ENCODE data around the gene DIAPH3. TPM values are rescaled to one million over a fixed set of nuclear protein-coding genes. Genes with fewer than 3 reads are reported as not detected.
A peak's percentile ranks its signal among the peaks of the same experiment; 100 is the strongest.

Gene DIAPH3
- total RNA-seq, 1 experiment from 2014 or later = 27.6 TPM

DNA sequence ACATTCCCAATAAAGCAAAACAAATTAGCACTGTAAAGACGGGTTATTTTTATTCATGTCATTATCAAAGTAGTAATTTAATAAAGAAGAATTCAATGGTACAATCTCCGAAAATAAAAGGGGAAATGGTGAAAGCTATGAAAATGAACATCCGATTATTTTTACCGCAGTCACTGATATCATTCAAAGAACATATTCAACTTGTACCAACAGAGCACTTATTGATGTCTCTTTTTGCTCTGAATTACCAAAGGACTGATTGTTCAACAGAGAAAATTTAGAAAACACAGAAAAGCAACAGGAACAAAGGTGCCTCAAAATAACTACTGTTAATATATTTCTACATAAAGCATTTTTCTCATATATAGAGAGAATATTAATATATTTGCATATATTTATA lies 119.4 kb downstream of the DIAPH3 start:
- Mint-ChIP-seq H3K4me3 (no peak overlapping the region), H3K4me1 (peaks cover 15% of the 10 kb centered on the region), H3K36me3 (peaks cover 11% of the 10 kb centered on the region; the same call in 1 of the 2 replicates), H3K27ac (no peak overlapping the region), H3K9me3 (peaks cover 8% of the 10 kb centered on the region), H3K27me3 (ENCODE audit: low read depth) (no peaks in the 10 kb centered on the region)
- no peak for DNase-seq (ENCODE audit: low spot score)
- TF ChIP-seq ZNF671 (CRISPR knock-in tag; IDR thresholded peaks at IDR 0.05) = no peak
- TF ChIP-seq SMAD4 (CRISPR knock-in tag; IDR thresholded peaks at IDR 0.05) = no peak
- TF ChIP-seq, protein P1, sequence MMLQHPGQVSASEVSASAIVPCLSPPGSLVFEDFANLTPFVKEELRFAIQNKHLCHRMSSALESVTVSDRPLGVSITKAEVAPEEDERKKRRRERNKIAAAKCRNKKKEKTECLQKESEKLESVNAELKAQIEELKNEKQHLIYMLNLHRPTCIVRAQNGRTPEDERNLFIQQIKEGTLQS (CRISPR knock-in tag; conservative IDR thresholded peaks at IDR 0.05) = no peak
- no peak for TF ChIP-seq TP53 (CRISPR knock-in tag; IDR thresholded peaks at IDR 0.05)
- no peak for TF ChIP-seq NFE2L1 (CRISPR knock-in tag; IDR thresholded peaks at IDR 0.05)
- no peak for TF ChIP-seq ZNF263 (CRISPR knock-in tag; IDR thresholded peaks at IDR 0.05; ENCODE audit: low read depth)
- TF ChIP-seq CREM (CRISPR knock-in tag; IDR thresholded peaks at IDR 0.05) = no peak
- no peak for TF ChIP-seq TCF7 (CRISPR knock-in tag; IDR thresholded peaks at IDR 0.05; ENCODE audit: low read depth)
- TF ChIP-seq, protein P2, sequence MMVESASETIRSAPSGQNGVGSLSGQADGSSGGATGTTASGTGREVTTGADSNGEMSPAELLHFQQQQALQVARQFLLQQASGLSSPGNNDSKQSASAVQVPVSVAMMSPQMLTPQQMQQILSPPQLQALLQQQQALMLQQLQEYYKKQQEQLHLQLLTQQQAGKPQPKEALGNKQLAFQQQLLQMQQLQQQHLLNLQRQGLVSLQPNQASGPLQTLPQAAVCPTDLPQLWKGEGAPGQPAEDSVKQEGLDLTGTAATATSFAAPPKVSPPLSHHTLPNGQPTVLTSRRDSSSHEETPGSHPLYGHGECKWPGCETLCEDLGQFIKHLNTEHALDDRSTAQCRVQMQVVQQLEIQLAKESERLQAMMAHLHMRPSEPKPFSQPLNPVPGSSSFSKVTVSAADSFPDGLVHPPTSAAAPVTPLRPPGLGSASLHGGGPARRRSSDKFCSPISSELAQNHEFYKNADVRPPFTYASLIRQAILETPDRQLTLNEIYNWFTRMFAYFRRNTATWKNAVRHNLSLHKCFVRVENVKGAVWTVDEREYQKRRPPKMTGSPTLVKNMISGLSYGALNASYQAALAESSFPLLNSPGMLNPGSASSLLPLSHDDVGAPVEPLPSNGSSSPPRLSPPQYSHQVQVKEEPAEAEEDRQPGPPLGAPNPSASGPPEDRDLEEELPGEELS (CRISPR knock-in tag; IDR thresholded peaks at IDR 0.05) = no peak
- TF ChIP-seq RELA (CRISPR knock-in tag; IDR thresholded peaks at IDR 0.05; ENCODE audit: borderline replicate concordance) = no peak
- no peak for TF ChIP-seq OVOL2 (CRISPR knock-in tag; IDR thresholded peaks at IDR 0.05; ENCODE audit: borderline replicate concordance)
- no peak for TF ChIP-seq MYBL2 (CRISPR knock-in tag; IDR thresholded peaks at IDR 0.05)
- TF ChIP-seq FOXJ3 (CRISPR knock-in tag; IDR thresholded peaks at IDR 0.05; ENCODE audit: borderline replicate concordance) = no peak
- TF ChIP-seq SOX15 (CRISPR knock-in tag; IDR thresholded peaks at IDR 0.05) = no peak
- TF ChIP-seq, protein P3, sequence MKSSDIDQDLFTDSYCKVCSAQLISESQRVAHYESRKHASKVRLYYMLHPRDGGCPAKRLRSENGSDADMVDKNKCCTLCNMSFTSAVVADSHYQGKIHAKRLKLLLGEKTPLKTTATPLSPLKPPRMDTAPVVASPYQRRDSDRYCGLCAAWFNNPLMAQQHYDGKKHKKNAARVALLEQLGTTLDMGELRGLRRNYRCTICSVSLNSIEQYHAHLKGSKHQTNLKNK (CRISPR knock-in tag; IDR thresholded peaks at IDR 0.05) = no peak
- TF ChIP-seq, protein P4, sequence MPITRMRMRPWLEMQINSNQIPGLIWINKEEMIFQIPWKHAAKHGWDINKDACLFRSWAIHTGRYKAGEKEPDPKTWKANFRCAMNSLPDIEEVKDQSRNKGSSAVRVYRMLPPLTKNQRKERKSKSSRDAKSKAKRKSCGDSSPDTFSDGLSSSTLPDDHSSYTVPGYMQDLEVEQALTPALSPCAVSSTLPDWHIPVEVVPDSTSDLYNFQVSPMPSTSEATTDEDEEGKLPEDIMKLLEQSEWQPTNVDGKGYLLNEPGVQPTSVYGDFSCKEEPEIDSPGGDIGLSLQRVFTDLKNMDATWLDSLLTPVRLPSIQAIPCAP (CRISPR knock-in tag; IDR thresholded peaks at IDR 0.05) = no peak
- no peak for TF ChIP-seq ZNF317 (CRISPR knock-in tag; IDR thresholded peaks at IDR 0.05; ENCODE audit: borderline replicate concordance, low read depth)
- ATAC-seq = no peak
- ChIA-PET POLR2A (no interaction called here), CTCF (no interaction called here)

DNA sequence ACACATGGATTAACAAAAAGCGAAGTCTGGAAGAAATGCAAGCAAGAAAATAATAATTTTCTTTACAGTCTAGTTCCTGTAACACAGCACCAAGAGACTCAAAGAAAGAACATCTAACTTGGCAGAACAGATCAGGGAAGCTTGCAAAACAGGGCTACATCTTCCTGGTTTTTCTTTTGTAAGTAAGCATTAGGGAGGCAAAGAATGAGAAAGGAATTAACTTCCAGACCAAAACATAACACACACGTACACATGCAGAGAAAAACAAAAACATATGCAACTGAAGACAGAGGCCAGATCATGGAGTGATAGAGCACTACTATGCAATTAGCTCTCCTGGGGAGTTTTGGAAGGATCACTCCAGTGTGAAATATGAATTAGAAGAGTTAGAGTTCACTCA lies 120.5 kb downstream of the DIAPH3 start:
- DNase-seq (ENCODE audit: low spot score) (no peak), ATAC-seq (no peak)
- POLR2A ChIA-PET = no interaction called here
- H3K36me3 Mint-ChIP-seq = peaks cover 11% of the 10 kb centered on the region; the same call in 1 of the 2 replicates
- H3K4me3 Mint-ChIP-seq = no peak overlapping the region
- no peaks in the 10 kb centered on the region for H3K27me3 Mint-ChIP-seq (ENCODE audit: low read depth)
- peaks cover 14% of the 10 kb centered on the region for H3K4me1 Mint-ChIP-seq
- peaks cover 8% of the 10 kb centered on the region for H3K9me3 Mint-ChIP-seq
- CTCF ChIA-PET = no interaction called here
- H3K27ac Mint-ChIP-seq = peak overlapping the region; percentile 4; the same call in 1 of the 2 replicates
- TF ChIP-seq ZNF396 (CRISPR knock-in tag; IDR thresholded peaks at IDR 0.05; ENCODE audit: borderline replicate concordance) (no peak), ATF1 (CRISPR knock-in tag; IDR thresholded peaks at IDR 0.05) (no peak), JAZF1 (CRISPR knock-in tag; IDR thresholded peaks at IDR 0.05) (no peak), ELF4 (CRISPR knock-in tag; IDR thresholded peaks at IDR 0.05; ENCODE audit: low read depth) (no peak), ETV6 (CRISPR knock-in tag; IDR thresholded peaks at IDR 0.05) (no peak), PRRX2 (CRISPR knock-in tag; IDR thresholded peaks at IDR 0.05) (no peak), RELA (CRISPR knock-in tag; IDR thresholded peaks at IDR 0.05; ENCODE audit: borderline replicate concordance) (no peak), KAT7 (CRISPR knock-in tag; IDR thresholded peaks at IDR 0.05; ENCODE audit: borderline replicate concordance) (no peak), NFATC4 (CRISPR knock-in tag; IDR thresholded peaks at IDR 0.05) (no peak), CREM (CRISPR knock-in tag; IDR thresholded peaks at IDR 0.05) (no peak)
- TF ChIP-seq, protein P5, sequence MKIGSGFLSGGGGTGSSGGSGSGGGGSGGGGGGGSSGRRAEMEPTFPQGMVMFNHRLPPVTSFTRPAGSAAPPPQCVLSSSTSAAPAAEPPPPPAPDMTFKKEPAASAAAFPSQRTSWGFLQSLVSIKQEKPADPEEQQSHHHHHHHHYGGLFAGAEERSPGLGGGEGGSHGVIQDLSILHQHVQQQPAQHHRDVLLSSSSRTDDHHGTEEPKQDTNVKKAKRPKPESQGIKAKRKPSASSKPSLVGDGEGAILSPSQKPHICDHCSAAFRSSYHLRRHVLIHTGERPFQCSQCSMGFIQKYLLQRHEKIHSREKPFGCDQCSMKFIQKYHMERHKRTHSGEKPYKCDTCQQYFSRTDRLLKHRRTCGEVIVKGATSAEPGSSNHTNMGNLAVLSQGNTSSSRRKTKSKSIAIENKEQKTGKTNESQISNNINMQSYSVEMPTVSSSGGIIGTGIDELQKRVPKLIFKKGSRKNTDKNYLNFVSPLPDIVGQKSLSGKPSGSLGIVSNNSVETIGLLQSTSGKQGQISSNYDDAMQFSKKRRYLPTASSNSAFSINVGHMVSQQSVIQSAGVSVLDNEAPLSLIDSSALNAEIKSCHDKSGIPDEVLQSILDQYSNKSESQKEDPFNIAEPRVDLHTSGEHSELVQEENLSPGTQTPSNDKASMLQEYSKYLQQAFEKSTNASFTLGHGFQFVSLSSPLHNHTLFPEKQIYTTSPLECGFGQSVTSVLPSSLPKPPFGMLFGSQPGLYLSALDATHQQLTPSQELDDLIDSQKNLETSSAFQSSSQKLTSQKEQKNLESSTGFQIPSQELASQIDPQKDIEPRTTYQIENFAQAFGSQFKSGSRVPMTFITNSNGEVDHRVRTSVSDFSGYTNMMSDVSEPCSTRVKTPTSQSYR (CRISPR knock-in tag; IDR thresholded peaks at IDR 0.05) = no peak
- TF ChIP-seq, protein P6, sequence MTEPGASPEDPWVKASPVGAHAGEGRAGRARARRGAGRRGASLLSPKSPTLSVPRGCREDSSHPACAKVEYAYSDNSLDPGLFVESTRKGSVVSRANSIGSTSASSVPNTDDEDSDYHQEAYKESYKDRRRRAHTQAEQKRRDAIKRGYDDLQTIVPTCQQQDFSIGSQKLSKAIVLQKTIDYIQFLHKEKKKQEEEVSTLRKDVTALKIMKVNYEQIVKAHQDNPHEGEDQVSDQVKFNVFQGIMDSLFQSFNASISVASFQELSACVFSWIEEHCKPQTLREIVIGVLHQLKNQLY (CRISPR knock-in tag; IDR thresholded peaks at IDR 0.05) = no peak
- TF ChIP-seq, protein P1 (CRISPR knock-in tag; conservative IDR thresholded peaks at IDR 0.05) = no peak
- TF ChIP-seq, protein P7, sequence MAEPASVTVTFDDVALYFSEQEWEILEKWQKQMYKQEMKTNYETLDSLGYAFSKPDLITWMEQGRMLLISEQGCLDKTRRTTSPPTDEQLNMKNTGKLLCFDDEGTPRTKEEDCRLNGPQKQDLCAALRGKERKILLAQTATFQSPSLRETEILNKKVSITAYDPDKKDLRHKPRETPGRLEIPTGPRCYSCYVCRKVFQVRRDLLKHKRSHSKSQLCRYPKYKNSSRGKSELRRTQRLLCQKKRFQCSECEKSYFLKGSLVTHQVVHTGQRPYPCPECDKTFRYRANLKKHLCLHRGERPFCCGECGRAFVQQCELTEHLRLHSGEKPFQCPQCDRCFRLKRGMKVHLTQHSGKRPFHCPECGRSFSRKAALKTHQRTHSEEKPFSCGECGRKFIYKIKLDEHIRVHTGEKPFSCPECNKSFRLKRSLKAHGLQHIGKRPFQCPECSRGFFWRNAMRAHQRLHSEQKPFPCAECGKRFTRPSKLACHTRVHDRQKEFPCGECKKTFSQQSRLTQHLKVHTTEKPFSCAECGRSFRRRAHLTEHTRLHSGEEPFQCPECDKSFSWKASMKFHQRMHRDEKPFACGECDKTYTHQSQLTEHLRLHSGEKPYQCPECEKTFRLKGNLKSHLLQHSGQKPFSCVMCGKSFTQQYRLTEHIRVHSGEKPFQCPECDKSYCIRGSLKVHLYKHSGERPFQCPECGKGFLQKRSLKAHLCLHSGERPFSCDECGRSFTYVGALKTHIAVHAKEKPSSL (CRISPR knock-in tag; conservative IDR thresholded peaks at IDR 0.05) = no peak

Data from WTC11 (cell line).